CD1c-positive myeloid dendritic cell (primary cell): ENCODE results near the gene PNPLA4.

Experiments
- DNase-seq: peaks from one replicate; pipeline ENCODE4 v3.0.0-alpha.2; 2016; ENCODE audit errors: extremely low spot score

The PNPLA4 gene

DNA sequence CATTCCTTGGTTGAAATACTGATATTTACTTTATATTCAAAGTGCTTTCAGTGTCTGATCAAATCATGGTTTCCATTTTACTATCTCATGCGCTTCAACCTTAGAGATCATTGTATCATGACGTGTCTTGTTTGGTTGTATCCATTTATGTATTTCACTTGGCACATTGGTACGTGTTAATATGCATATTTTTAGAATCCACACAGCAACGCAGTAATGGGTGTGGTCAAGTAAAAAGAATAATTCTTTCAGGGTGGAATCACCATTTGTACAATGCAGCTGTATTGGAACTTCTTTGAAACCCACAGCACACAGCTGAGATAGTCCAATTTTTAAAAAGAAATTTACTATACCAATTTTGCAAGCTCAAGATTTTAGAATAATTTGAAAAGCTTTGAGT, 55.2 kb downstream of the PNPLA4 start:
- DNase-seq = no peak

DNA sequence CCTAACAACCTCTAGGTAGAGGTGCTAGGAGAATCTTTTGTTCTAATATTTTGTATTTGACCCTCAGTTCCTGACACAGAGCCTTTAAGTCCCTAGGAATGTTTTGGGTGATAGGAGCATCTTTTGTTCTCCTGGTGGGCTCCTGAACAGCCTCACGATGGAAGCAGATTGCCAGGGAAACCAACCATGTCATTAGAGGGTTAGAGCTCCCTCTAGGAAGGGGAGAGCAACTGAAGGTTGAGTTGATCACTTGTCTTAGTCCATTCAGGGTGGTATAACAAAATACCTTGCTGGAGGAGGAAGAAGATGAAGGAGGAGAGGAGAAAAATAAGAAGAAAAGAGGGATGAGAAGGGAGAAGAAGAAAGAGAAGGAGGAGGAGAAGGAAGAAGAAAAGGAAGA, 75.0 kb downstream of the PNPLA4 start:
- DNase-seq = no peak
